ENCODE measurements around the gene MCC. TPM values are rescaled to one million over a fixed set of nuclear protein-coding genes. Genes with fewer than 3 reads are reported as not detected.

MCC gene
- total RNA-seq, 1 experiment from 2014 or later = 23.5 TPM

DNA sequence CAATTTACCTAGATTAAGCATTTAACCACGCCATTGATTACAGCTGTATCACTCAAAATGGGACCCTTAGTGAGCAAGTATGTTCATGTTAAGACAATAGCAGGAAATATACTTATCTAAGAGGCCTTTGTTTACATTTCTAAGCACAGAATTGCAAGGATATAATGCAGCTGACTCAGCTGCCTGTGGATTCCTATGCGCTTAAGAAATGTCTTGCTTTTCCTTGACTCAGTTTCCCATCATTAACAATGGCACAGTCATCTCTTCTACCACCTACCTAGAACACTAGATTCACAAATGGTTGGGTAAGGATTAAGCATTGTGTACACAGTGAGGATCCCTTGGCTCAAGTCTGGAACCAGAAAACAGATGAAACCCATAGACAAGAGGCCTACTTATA, 217.2 kb downstream of the MCC start (continued):
- TF ChIP-seq CREM (CRISPR knock-in tag; IDR thresholded peaks at IDR 0.05) = no peak
- no peak for TF ChIP-seq GRHL2 (CRISPR knock-in tag; IDR thresholded peaks at IDR 0.05; ENCODE audit: insufficient replicate concordance, severe bottlenecking)
- TF ChIP-seq NR3C1 (CRISPR knock-in tag; conservative IDR thresholded peaks at IDR 0.05; ENCODE audit: low read depth) = no peak

DNA sequence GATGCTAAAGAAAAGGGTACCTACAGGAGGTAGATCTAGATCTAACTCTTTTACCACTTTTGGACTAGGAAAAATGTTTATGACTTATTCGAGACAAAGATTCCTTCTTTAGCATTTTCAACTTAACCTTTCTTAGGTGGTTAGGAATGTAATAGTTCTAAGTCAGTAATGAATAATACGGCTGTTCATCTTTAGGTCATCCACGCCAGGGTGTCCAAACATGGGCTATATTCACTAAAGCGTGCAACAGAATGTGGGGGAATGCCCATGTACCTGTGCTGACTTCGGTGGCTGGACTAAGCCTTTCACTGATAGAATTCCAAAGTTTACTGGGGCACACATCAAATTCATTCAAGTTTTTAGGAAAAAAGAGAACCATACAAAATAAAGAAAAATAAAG, 218.2 kb downstream of the MCC start:
- H3K4me1 Mint-ChIP-seq = peaks cover 93% of the 10 kb centered on the region
- ATAC-seq (no peak), DNase-seq (ENCODE audit: low spot score) (no peak)
- H3K27me3 Mint-ChIP-seq (ENCODE audit: low read depth) = no peaks in the 10 kb centered on the region
- ChIA-PET CTCF (no interaction called here), POLR2A (no interaction called here)
- no peaks in the 10 kb centered on the region for H3K36me3 Mint-ChIP-seq
- H3K27ac Mint-ChIP-seq = no peak overlapping the region
- H3K4me3 Mint-ChIP-seq = no peak overlapping the region
- TF ChIP-seq, protein P1, sequence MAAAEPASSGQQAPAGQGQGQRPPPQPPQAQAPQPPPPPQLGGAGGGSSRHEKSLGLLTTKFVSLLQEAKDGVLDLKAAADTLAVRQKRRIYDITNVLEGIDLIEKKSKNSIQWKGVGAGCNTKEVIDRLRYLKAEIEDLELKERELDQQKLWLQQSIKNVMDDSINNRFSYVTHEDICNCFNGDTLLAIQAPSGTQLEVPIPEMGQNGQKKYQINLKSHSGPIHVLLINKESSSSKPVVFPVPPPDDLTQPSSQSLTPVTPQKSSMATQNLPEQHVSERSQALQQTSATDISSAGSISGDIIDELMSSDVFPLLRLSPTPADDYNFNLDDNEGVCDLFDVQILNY (CRISPR knock-in tag; IDR thresholded peaks at IDR 0.05) = no peak
- TF ChIP-seq, protein P2, sequence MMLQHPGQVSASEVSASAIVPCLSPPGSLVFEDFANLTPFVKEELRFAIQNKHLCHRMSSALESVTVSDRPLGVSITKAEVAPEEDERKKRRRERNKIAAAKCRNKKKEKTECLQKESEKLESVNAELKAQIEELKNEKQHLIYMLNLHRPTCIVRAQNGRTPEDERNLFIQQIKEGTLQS (CRISPR knock-in tag; conservative IDR thresholded peaks at IDR 0.05) = no peak
- TF ChIP-seq TP53 (CRISPR knock-in tag; IDR thresholded peaks at IDR 0.05) (no peak), ETV6 (CRISPR knock-in tag; IDR thresholded peaks at IDR 0.05) (no peak), KAT7 (CRISPR knock-in tag; IDR thresholded peaks at IDR 0.05; ENCODE audit: borderline replicate concordance) (no peak), ZNF121 (CRISPR knock-in tag; IDR thresholded peaks at IDR 0.05) (no peak), MYBL2 (CRISPR knock-in tag; IDR thresholded peaks at IDR 0.05) (no peak), ATF1 (CRISPR knock-in tag; IDR thresholded peaks at IDR 0.05) (no peak), ZNF138 (CRISPR knock-in tag; conservative IDR thresholded peaks at IDR 0.05) (no peak), TEAD1 (CRISPR knock-in tag; IDR thresholded peaks at IDR 0.05) (no peak), EMX1 (CRISPR knock-in tag; IDR thresholded peaks at IDR 0.05) (no peak)
- TF ChIP-seq, protein P3, sequence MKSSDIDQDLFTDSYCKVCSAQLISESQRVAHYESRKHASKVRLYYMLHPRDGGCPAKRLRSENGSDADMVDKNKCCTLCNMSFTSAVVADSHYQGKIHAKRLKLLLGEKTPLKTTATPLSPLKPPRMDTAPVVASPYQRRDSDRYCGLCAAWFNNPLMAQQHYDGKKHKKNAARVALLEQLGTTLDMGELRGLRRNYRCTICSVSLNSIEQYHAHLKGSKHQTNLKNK (CRISPR knock-in tag; IDR thresholded peaks at IDR 0.05) = no peak
- H3K9me3 Mint-ChIP-seq = no peaks in the 10 kb centered on the region

DNA sequence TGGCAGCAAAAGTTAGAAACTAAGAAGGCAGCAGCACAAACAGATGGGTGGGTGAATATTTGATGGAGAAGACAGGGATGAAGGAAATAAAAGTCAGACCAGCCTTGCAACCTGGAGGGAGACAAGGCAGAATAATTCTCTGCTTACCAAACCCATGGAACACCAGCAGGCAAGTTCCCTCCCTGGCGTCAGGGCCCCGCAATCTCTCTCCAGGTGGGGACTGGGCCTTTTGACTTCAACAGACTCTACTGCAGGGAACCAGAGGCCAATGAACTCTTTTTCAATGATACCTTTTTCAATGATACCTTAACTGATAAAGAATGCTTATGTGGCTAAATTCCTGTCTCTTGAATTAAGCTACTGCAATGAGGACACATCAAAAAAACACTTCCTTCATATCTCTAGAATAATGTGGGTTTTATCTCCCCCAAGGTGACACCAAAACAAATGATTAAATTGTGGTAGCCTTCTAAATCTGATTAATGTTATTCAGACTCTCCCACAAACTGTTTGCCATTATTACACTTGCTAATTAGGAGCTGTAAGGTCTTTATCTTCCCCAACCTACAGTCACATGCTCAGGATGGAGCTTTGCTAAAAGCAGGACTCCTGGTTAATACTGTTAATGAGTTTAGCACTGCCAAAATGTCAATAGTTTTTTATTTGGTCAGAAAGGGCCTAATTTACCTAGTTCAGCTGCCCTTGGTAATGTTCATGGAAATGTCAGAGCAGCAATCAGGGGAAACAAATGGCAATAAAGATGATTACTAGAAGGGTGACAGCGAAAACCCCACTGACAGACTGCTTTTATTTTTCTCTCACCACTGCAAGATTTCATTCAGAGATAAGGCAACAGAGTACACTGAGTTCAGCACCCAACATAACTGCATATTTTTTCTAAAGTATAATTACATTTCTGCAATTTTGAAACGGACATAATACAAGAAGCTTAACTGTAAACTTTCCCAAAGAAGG, 218.9 kb downstream of the MCC start:
- peak; percentile 36 for ATAC-seq
- H3K9me3 Mint-ChIP-seq = no peaks in the 10 kb centered on the region
- peak overlapping the region; percentile 48 for H3K27ac Mint-ChIP-seq
- CTCF ChIA-PET = no interaction called here
- POLR2A ChIA-PET = no interaction called here
- no peak for DNase-seq (ENCODE audit: low spot score)
- H3K4me1 Mint-ChIP-seq = peaks cover 91% of the 10 kb centered on the region
- no peaks in the 10 kb centered on the region for H3K27me3 Mint-ChIP-seq (ENCODE audit: low read depth)
- no peaks in the 10 kb centered on the region for H3K36me3 Mint-ChIP-seq
- TF ChIP-seq, protein P4, sequence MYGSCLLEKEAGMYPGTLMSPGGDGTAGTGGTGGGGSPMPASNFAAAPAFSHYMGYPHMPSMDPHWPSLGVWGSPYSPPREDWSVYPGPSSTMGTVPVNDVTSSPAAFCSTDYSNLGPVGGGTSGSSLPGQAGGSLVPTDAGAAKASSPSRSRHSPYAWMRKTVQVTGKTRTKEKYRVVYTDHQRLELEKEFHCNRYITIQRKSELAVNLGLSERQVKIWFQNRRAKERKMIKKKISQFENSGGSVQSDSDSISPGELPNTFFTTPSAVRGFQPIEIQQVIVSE (CRISPR knock-in tag; IDR thresholded peaks at IDR 0.05; ENCODE audit: borderline replicate concordance) = no peak
- TF ChIP-seq, protein P5, sequence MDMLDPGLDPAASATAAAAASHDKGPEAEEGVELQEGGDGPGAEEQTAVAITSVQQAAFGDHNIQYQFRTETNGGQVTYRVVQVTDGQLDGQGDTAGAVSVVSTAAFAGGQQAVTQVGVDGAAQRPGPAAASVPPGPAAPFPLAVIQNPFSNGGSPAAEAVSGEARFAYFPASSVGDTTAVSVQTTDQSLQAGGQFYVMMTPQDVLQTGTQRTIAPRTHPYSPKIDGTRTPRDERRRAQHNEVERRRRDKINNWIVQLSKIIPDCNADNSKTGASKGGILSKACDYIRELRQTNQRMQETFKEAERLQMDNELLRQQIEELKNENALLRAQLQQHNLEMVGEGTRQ (CRISPR knock-in tag; IDR thresholded peaks at IDR 0.05) = peak; percentile 37; the same call in 1 of the 2 replicates
- no peak overlapping the region for H3K4me3 Mint-ChIP-seq

DNA sequence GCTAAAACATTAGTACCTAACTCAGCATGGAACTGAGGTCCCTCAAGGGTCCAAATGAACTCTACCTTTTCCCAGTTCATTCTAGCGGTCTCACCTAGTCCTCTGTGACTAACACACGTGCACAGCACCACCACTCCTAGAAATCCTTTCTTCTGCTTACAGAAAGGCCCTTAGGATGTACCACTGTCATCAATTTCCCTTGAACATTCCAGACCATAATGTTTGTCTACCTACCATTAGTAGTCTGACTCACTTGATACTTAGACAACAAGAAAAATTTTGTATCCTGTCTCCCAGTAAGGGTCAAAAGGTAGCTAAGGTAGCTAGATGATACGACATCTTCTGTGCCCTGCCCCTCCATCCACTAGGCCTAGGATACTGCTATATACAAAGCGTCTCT, 220.0 kb downstream of the MCC start:
- H3K27ac Mint-ChIP-seq = no peak overlapping the region
- H3K4me1 Mint-ChIP-seq = peaks cover 91% of the 10 kb centered on the region
- POLR2A ChIA-PET = no interaction called here
- DNase-seq (ENCODE audit: low spot score) = no peak
- CTCF ChIA-PET = no interaction called here
- ATAC-seq = no peak
- no peak overlapping the region for H3K4me3 Mint-ChIP-seq
- no peaks in the 10 kb centered on the region for H3K36me3 Mint-ChIP-seq
- no peaks in the 10 kb centered on the region for H3K27me3 Mint-ChIP-seq (ENCODE audit: low read depth)
- no peaks in the 10 kb centered on the region for H3K9me3 Mint-ChIP-seq
- TF ChIP-seq, protein P6, sequence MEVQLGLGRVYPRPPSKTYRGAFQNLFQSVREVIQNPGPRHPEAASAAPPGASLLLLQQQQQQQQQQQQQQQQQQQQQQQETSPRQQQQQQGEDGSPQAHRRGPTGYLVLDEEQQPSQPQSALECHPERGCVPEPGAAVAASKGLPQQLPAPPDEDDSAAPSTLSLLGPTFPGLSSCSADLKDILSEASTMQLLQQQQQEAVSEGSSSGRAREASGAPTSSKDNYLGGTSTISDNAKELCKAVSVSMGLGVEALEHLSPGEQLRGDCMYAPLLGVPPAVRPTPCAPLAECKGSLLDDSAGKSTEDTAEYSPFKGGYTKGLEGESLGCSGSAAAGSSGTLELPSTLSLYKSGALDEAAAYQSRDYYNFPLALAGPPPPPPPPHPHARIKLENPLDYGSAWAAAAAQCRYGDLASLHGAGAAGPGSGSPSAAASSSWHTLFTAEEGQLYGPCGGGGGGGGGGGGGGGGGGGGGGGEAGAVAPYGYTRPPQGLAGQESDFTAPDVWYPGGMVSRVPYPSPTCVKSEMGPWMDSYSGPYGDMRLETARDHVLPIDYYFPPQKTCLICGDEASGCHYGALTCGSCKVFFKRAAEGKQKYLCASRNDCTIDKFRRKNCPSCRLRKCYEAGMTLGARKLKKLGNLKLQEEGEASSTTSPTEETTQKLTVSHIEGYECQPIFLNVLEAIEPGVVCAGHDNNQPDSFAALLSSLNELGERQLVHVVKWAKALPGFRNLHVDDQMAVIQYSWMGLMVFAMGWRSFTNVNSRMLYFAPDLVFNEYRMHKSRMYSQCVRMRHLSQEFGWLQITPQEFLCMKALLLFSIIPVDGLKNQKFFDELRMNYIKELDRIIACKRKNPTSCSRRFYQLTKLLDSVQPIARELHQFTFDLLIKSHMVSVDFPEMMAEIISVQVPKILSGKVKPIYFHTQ (CRISPR knock-in tag; IDR thresholded peaks at IDR 0.05) = no peak
- TF ChIP-seq TEAD4 (CRISPR knock-in tag; IDR thresholded peaks at IDR 0.05) (no peak), ATF1 (CRISPR knock-in tag; IDR thresholded peaks at IDR 0.05) (no peak), TEAD1 (CRISPR knock-in tag; IDR thresholded peaks at IDR 0.05) (no peak), ZNF121 (CRISPR knock-in tag; IDR thresholded peaks at IDR 0.05) (no peak)
- TF ChIP-seq, protein P7, sequence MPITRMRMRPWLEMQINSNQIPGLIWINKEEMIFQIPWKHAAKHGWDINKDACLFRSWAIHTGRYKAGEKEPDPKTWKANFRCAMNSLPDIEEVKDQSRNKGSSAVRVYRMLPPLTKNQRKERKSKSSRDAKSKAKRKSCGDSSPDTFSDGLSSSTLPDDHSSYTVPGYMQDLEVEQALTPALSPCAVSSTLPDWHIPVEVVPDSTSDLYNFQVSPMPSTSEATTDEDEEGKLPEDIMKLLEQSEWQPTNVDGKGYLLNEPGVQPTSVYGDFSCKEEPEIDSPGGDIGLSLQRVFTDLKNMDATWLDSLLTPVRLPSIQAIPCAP (CRISPR knock-in tag; IDR thresholded peaks at IDR 0.05) = no peak
- TF ChIP-seq, protein P8, sequence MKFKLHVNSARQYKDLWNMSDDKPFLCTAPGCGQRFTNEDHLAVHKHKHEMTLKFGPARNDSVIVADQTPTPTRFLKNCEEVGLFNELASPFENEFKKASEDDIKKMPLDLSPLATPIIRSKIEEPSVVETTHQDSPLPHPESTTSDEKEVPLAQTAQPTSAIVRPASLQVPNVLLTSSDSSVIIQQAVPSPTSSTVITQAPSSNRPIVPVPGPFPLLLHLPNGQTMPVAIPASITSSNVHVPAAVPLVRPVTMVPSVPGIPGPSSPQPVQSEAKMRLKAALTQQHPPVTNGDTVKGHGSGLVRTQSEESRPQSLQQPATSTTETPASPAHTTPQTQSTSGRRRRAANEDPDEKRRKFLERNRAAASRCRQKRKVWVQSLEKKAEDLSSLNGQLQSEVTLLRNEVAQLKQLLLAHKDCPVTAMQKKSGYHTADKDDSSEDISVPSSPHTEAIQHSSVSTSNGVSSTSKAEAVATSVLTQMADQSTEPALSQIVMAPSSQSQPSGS (CRISPR knock-in tag; IDR thresholded peaks at IDR 0.05; ENCODE audit: borderline replicate concordance, low read depth) = no peak
